ENCODE results near the gene UBE3A. TPM values are rescaled to one million over a fixed set of nuclear protein-coding genes. Genes with fewer than 3 reads are reported as not detected.

Gene UBE3A
- total and polyA plus RNA-seq, 2 donors (not counting 1 experiment from before 2014, with no cell fraction given), result 13.4 to 135 TPM

GRCh38 chr15:25402342-25402741 lies 36.5 kb downstream of the UBE3A start:
- POLR2A ChIA-PET, result no interaction called here
- H3K9me3 Mint-ChIP-seq (ENCODE audit: insufficient read depth), result no peaks in the 10 kb centered on the region
- intact Hi-C loops (cut with micrococcal nuclease), result loop anchor here (5.0 kb wide), 1 partner anchor 35 kb away; the partner anchor contains the start of gene UBE3A

GRCh38 chr15:25401501-25401900 lies 37.3 kb downstream of the UBE3A start:
- Mint-ChIP-seq H3K4me1 (peaks cover 48% of the 10 kb centered on the region), H3K27me3 (no peaks in the 10 kb centered on the region), H3K9me3 (ENCODE audit: insufficient read depth) (no peaks in the 10 kb centered on the region), H3K27ac (no peak overlapping the region), H3K4me3 (no peak overlapping the region)
- Histone ChIP-seq H3K9ac (ENCODE audit: low read length) (no peak overlapping the region), H3K4me1 (ENCODE audit: control insufficient read depth in 2 of 2, insufficient read depth in 2 of 2, low read length in 2 of 2) (peaks cover 12 to 13% of the 10 kb centered on the region in 2 donors), H3K27me3 (replicated peaks in 1 of 4; ENCODE audit: control extremely low read depth in 1 of 4, control insufficient read depth in 3 of 4, insufficient read depth in 4 of 4, low read length in 3 of 4) (no peaks in the 10 kb centered on the region), H3K79me2 (ENCODE audit: control insufficient read depth, insufficient read depth, low read length) (peaks cover 50% of the 10 kb centered on the region), H2AFZ (ENCODE audit: insufficient read depth, low read depth, low read length, poor library complexity, severe bottlenecking) (no peak overlapping the region), H3K4me3 (ENCODE audit: control extremely low read depth in 1 of 5, extremely low read depth in 1 of 5, insufficient read depth in 1 of 5, low read depth in 2 of 5, low read length in 4 of 5) (no peak overlapping the region), H3K4me2 (replicated peaks; ENCODE audit: low read depth, low read length, poor library complexity, severe bottlenecking) (no peak overlapping the region), H3K27ac (ENCODE audit: low read length in 2 of 2) (no peak overlapping the region), H3K9me3 (ENCODE audit: control extremely low read depth in 1 of 3, control insufficient read depth in 2 of 3, insufficient read depth in 1 of 3, low read length in 2 of 3) (peaks cover 0 to 7% (median 2%) of the 10 kb centered on the region in 3 donors), H3K36me3 (replicated peaks in 1 of 2; ENCODE audit: control extremely low read depth in 1 of 2, control insufficient read depth in 1 of 2, extremely low read depth in 1 of 2, insufficient read depth in 2 of 2, low read length in 1 of 2) (peaks cover 5 to 16% of the 10 kb centered on the region in 2 experiments), H4K20me1 (ENCODE audit: control insufficient read depth, insufficient read depth, low read length, poor library complexity, severe bottlenecking) (peaks cover 26% of the 10 kb centered on the region)
- POLR2A ChIA-PET, result no interaction called here
- no peak for ATAC-seq (ENCODE audit: low read depth)
- intact Hi-C loops (cut with micrococcal nuclease), result loop anchor here (5.0 kb wide), 1 partner anchor 36 kb away; the partner anchor contains the start of gene UBE3A
- CTCF ChIA-PET, result no interaction called here
- TF ChIP-seq EZH2 (IDR thresholded peaks at IDR 0.05; ENCODE audit: borderline replicate concordance, insufficient read depth, low read depth, low read length, poor library complexity, severe bottlenecking) (no peak), CTCF (IDR thresholded peaks at IDR 0.05) (no peak)
- no peak for DNase-seq

More at GRCh38 chr15:25402342-25402741, 36.5 kb downstream of the UBE3A start:
- H3K9ac ChIP-seq (ENCODE audit: low read length), result no peak overlapping the region
- DNase-seq (no peak), ATAC-seq (ENCODE audit: low read depth) (no peak)
- no peaks in the 10 kb centered on the region for H3K27me3 Mint-ChIP-seq
- no peaks in the 10 kb centered on the region for H3K27me3 ChIP-seq (replicated peaks in 1 of 4; ENCODE audit: control extremely low read depth in 1 of 4, control insufficient read depth in 3 of 4, insufficient read depth in 4 of 4, low read length in 3 of 4)
- H3K4me2 ChIP-seq (replicated peaks; ENCODE audit: low read depth, low read length, poor library complexity, severe bottlenecking), result no peak overlapping the region
- no peak overlapping the region for H3K27ac Mint-ChIP-seq
- no peak overlapping the region for H3K27ac ChIP-seq (ENCODE audit: low read length in 2 of 2)
- no peak overlapping the region for H3K4me3 Mint-ChIP-seq
- no peak overlapping the region for H2AFZ ChIP-seq (ENCODE audit: insufficient read depth, low read depth, low read length, poor library complexity, severe bottlenecking)
- peaks cover 5 to 16% of the 10 kb centered on the region in 2 experiments for H3K36me3 ChIP-seq (replicated peaks in 1 of 2; ENCODE audit: control extremely low read depth in 1 of 2, control insufficient read depth in 1 of 2, extremely low read depth in 1 of 2, insufficient read depth in 2 of 2, low read length in 1 of 2)
- H3K79me2 ChIP-seq (ENCODE audit: control insufficient read depth, insufficient read depth, low read length), result peaks cover 54% of the 10 kb centered on the region
- H3K9me3 ChIP-seq (ENCODE audit: control extremely low read depth in 1 of 3, control insufficient read depth in 2 of 3, insufficient read depth in 1 of 3, low read length in 2 of 3), result peaks cover 0 to 7% (median 2%) of the 10 kb centered on the region in 3 donors
- CTCF ChIA-PET, result interaction anchor here (1.1 kb wide), 1 partner anchor 8 kb away, joined by 3 read pairs; no protein-coding TSS in a partner anchor
- no peak overlapping the region for H3K4me3 ChIP-seq (ENCODE audit: control extremely low read depth in 1 of 5, extremely low read depth in 1 of 5, insufficient read depth in 1 of 5, low read depth in 2 of 5, low read length in 4 of 5)
- TF ChIP-seq EZH2 (IDR thresholded peaks at IDR 0.05; ENCODE audit: borderline replicate concordance, insufficient read depth, low read depth, low read length, poor library complexity, severe bottlenecking) (no peak), CTCF (IDR thresholded peaks at IDR 0.05) (no peak)
- peaks cover 17 to 20% of the 10 kb centered on the region in 2 donors for H3K4me1 ChIP-seq (ENCODE audit: control insufficient read depth in 2 of 2, insufficient read depth in 2 of 2, low read length in 2 of 2)
- H4K20me1 ChIP-seq (ENCODE audit: control insufficient read depth, insufficient read depth, low read length, poor library complexity, severe bottlenecking), result peaks cover 29% of the 10 kb centered on the region
- WGBS (ENCODE audit: insufficient coverage), result 100% methylated on average over 1 of the region's 2 CpGs
- peaks cover 55% of the 10 kb centered on the region for H3K4me1 Mint-ChIP-seq
